Fibroblast of lung (primary cell): ENCODE results near the gene NIPAL4. TPM values are rescaled to one million over a fixed set of nuclear protein-coding genes. Genes with fewer than 3 reads are reported as not detected.
A peak's percentile ranks its signal among the peaks of the same experiment; 100 is the strongest.

Experiments
- DNase-seq, 2 donors: peaks; one replicate each; pipeline versions ENCODE4 v3.0.0 to v3.0.0-alpha.2; 2010; ENCODE audit warnings: low read depth in 2 of 2
- H2AFZ ChIP-seq: 2 replicates; pipeline ENCODE4 v1.5.1; 2012; ENCODE audit warnings: low read length, control low read depth, inconsistent platforms
- H3K27ac ChIP-seq: 2 replicates; pipeline ENCODE4 v1.5.1; 2011; ENCODE audit warnings: low read length, control low read depth; ENCODE audit not compliant: insufficient read depth
- H3K27me3 ChIP-seq: 2 replicates; pipeline ENCODE4 v1.5.1; 2011; ENCODE audit warnings: mild to moderate bottlenecking, low read length; ENCODE audit not compliant: control insufficient read depth, insufficient read depth
- H3K36me3 ChIP-seq: 2 replicates; pipeline ENCODE4 v1.5.1; 2011; ENCODE audit warnings: low read length; ENCODE audit not compliant: control insufficient read depth, insufficient read depth
- H3K4me1 ChIP-seq: 2 replicates; pipeline ENCODE4 v1.5.1; 2011; ENCODE audit warnings: low read length; ENCODE audit not compliant: control insufficient read depth, insufficient read depth; ENCODE audit errors: extremely low read depth
- H3K4me2 ChIP-seq: 2 replicates; pipeline ENCODE4 v1.5.1; 2011; ENCODE audit warnings: low read length, control low read depth; ENCODE audit not compliant: insufficient read depth; ENCODE audit errors: extremely low read depth
- H3K4me3 ChIP-seq, 4 experiments: fragments of 200-600 bp in 1 of 4; sonication (generic) in 1 of 4; replicated peaks in 1 of 4; 2 replicates each; pipeline ENCODE4 v1.5.1; 2011 to 2016; ENCODE audit warnings: low read length in 4 of 4, low read depth in 3 of 4, mild to moderate bottlenecking in 3 of 4, control low read depth in 2 of 4, inconsistent platforms in 1 of 4, mixed read lengths in 1 of 4; ENCODE audit not compliant: insufficient read depth in 1 of 4; ENCODE audit errors: control extremely low read depth in 1 of 4
- H3K79me2 ChIP-seq: 2 replicates; pipeline ENCODE4 v1.5.1; 2012; ENCODE audit warnings: mild to moderate bottlenecking, low read length, inconsistent platforms; ENCODE audit not compliant: control insufficient read depth, insufficient read depth
- H3K9ac ChIP-seq: 2 replicates; pipeline ENCODE4 v1.5.1; 2011; ENCODE audit warnings: mild to moderate bottlenecking, low read length, control low read depth; ENCODE audit not compliant: insufficient read depth
- H3K9me3 ChIP-seq: 2 replicates; pipeline ENCODE4 v1.5.1; 2012; ENCODE audit warnings: low read depth, low read length; ENCODE audit not compliant: control insufficient read depth, insufficient read depth
- H4K20me1 ChIP-seq: 2 replicates; pipeline ENCODE4 v1.5.1; 2011; ENCODE audit warnings: low read length; ENCODE audit not compliant: control insufficient read depth, insufficient read depth; ENCODE audit errors: extremely low read depth
- EZH2 ChIP-seq: IDR thresholded peaks from 2 replicates; pipeline ENCODE4 v1.5.1; 2012; ENCODE audit warnings: low read length, control low read depth, mild to moderate bottlenecking; ENCODE audit errors: missing control alignments
- polyA plus RNA-seq, 2 donors: library from polyadenylated mRNA; depleted of rRNA in 1 of 2; stranded (reverse) in 1 of 2; unstranded in 1 of 2; fragments of >200 nt; gene quantifications; 2 replicates each; pipeline ENCODE4 v1.2.1, GENCODE V29; 2011 to 2012; ENCODE audit warnings: missing spikeins in 1 of 2
- total RNA-seq: library from RNA; depleted of rRNA; stranded (reverse); fragments of >200 nt; gene quantifications from 2 replicates; pipeline ENCODE4 v1.2.1, GENCODE V29; 2014
- TF ChIP-seq, protein P1 (sequence below), 2 donors: IDR thresholded peaks in 1 of 2; conservative IDR thresholded peaks in 1 of 2; 1 replicate in 1 of 2; 2 replicates in 1 of 2; pipeline ENCODE4 v1.5.1; 2011 to 2012; ENCODE audit warnings: low read length in 2 of 2, control low read depth in 1 of 2, inconsistent platforms in 1 of 2, low read depth in 1 of 2, mild to moderate bottlenecking in 1 of 2

Gene NIPAL4
- total and polyA plus RNA-seq, 2 donors (not counting 1 experiment from before 2014, with no cell fraction given): 0.07 to 0.17 TPM

DNA sequence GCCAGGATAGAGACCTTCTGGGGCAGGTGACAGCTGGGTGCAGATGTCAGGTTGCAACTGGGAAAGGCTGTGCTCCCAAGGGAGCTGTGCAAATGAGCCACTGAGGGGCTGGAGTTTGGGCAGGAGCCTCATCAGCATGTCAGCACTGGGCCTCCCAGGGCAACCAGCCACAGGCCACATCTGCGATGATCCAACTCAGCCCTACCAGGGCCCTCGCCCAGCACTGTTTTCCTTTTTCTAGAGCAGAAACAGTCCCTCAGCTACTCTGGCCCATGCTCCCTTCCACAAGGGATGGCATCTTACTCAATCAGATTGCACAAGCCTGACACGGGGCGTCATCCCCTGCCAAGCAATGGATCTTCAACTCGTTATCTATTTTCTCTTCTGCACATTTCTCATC, 24.8 kb downstream of the NIPAL4 start:
- H3K36me3 ChIP-seq: peaks cover 11% of the 10 kb centered on the region
- DNase-seq: peak in 1 of 2 donors; percentile 80
- H3K4me1 ChIP-seq: peaks cover 3% of the 10 kb centered on the region

DNA sequence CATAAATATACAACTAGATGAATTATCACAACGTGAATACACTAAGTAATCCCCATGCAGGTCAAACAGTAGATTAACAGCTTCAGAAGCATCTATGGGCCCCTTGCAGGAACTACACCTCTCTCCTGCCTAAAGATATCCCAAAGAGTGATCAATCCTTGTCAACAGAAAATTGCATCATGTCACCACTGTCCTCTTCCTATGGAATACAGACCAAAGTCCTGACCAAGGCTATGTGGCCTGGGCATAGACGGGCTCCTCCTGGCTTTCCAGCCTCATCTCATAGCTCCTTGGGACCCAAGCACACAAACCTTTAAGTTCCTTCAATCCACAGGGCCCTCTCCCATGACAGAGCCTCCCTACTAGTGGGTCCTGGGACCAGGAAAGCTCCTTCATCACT, 25.3 kb downstream of the NIPAL4 start:
- H3K27ac ChIP-seq: no peak overlapping the region
- DNase-seq: no peak
- peaks cover 11% of the 10 kb centered on the region for H3K36me3 ChIP-seq
- no peaks in the 10 kb centered on the region for H4K20me1 ChIP-seq
- no peak overlapping the region for H3K4me3 ChIP-seq
- H3K9me3 ChIP-seq: no peaks in the 10 kb centered on the region
- no peak overlapping the region for H3K4me2 ChIP-seq
- TF ChIP-seq, protein P1, sequence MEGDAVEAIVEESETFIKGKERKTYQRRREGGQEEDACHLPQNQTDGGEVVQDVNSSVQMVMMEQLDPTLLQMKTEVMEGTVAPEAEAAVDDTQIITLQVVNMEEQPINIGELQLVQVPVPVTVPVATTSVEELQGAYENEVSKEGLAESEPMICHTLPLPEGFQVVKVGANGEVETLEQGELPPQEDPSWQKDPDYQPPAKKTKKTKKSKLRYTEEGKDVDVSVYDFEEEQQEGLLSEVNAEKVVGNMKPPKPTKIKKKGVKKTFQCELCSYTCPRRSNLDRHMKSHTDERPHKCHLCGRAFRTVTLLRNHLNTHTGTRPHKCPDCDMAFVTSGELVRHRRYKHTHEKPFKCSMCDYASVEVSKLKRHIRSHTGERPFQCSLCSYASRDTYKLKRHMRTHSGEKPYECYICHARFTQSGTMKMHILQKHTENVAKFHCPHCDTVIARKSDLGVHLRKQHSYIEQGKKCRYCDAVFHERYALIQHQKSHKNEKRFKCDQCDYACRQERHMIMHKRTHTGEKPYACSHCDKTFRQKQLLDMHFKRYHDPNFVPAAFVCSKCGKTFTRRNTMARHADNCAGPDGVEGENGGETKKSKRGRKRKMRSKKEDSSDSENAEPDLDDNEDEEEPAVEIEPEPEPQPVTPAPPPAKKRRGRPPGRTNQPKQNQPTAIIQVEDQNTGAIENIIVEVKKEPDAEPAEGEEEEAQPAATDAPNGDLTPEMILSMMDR (conservative IDR thresholded peaks at IDR 0.05 in 1 of 2, IDR thresholded peaks at IDR 0.05 in 1 of 2; ENCODE audit: low read depth in 1 of 2, low read length in 2 of 2): no peak
- no peak for TF ChIP-seq EZH2
- no peaks in the 10 kb centered on the region for H3K79me2 ChIP-seq
- no peak overlapping the region for H2AFZ ChIP-seq
- no peaks in the 10 kb centered on the region for H3K27me3 ChIP-seq
- H3K4me1 ChIP-seq: peaks cover 3% of the 10 kb centered on the region
- no peak overlapping the region for H3K9ac ChIP-seq

More for the DNA sequence above, 24.8 kb downstream of the NIPAL4 start:
- no peak overlapping the region for H3K9ac ChIP-seq
- H2AFZ ChIP-seq: no peak overlapping the region
- H3K4me3 ChIP-seq: no peak overlapping the region
- TF ChIP-seq, protein P1 (conservative IDR thresholded peaks at IDR 0.05 in 1 of 2, IDR thresholded peaks at IDR 0.05 in 1 of 2; ENCODE audit: low read depth in 1 of 2, low read length in 2 of 2): no peak
- no peak for TF ChIP-seq EZH2
- H4K20me1 ChIP-seq: no peaks in the 10 kb centered on the region
- H3K9me3 ChIP-seq: no peaks in the 10 kb centered on the region
- H3K27ac ChIP-seq: no peak overlapping the region
- H3K79me2 ChIP-seq: no peaks in the 10 kb centered on the region
- no peaks in the 10 kb centered on the region for H3K27me3 ChIP-seq
- H3K4me2 ChIP-seq: no peak overlapping the region

DNA sequence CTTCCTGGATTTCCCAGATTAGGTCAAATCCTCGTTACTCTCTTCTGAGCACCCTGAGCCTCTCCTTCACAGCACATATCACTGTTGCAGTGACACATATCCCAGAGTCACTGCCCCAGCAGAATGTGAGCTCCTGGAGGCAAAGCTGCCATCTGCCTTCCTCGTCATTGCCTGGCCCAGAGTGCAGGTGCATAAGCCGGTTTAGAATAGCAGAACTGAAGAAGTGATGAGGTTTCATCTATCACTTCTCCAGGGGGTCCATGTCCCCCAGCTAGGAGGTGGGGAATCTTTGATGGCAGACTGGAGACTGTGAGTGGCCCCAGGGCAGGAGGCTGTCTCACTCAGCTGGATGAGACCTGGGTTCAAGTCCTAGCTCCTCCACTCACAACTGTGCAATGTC, 25.8 kb downstream of the NIPAL4 start:
- Histone ChIP-seq H3K27ac (no peak overlapping the region), H4K20me1 (no peaks in the 10 kb centered on the region), H3K9me3 (no peaks in the 10 kb centered on the region), H3K4me1 (peaks cover 3% of the 10 kb centered on the region), H2AFZ (no peak overlapping the region), H3K36me3 (peaks cover 8% of the 10 kb centered on the region), H3K9ac (no peak overlapping the region), H3K4me2 (no peak overlapping the region), H3K27me3 (no peaks in the 10 kb centered on the region), H3K79me2 (no peaks in the 10 kb centered on the region), H3K4me3 (no peak overlapping the region)
- no peak for TF ChIP-seq EZH2
- no peak for DNase-seq
